GM23338 (cell line): ENCODE measurements around the gene G6PC2.

Experiments
- CTCF ChIP-seq, 2 experiments: fragments of 200-600 bp in 1 of 2; sonication (generic) in 1 of 2; conservative IDR thresholded peaks; 2 replicates each; pipeline versions ENCODE4 v1.5.1 to v1.6.1; 2016 to 2017; ENCODE audit warnings: antibody characterized with exemption in 2 of 2, low read depth in 2 of 2, mild to moderate bottlenecking in 2 of 2, moderate library complexity in 1 of 2
- EZH2 ChIP-seq: fragments of 200-600 bp; sonication (generic); IDR thresholded peaks from one replicate; pipeline ENCODE4 v1.8.0; 2017; ENCODE audit warnings: antibody characterized with exemption, mild to moderate bottlenecking, low read depth; ENCODE audit not compliant: unreplicated experiment
- EZH2phosphoT487 ChIP-seq: fragments of 200-600 bp; sonication (generic); IDR thresholded peaks from one replicate; pipeline ENCODE4 v1.8.1; 2018; ENCODE audit warnings: antibody characterized with exemption; ENCODE audit not compliant: unreplicated experiment

DNA sequence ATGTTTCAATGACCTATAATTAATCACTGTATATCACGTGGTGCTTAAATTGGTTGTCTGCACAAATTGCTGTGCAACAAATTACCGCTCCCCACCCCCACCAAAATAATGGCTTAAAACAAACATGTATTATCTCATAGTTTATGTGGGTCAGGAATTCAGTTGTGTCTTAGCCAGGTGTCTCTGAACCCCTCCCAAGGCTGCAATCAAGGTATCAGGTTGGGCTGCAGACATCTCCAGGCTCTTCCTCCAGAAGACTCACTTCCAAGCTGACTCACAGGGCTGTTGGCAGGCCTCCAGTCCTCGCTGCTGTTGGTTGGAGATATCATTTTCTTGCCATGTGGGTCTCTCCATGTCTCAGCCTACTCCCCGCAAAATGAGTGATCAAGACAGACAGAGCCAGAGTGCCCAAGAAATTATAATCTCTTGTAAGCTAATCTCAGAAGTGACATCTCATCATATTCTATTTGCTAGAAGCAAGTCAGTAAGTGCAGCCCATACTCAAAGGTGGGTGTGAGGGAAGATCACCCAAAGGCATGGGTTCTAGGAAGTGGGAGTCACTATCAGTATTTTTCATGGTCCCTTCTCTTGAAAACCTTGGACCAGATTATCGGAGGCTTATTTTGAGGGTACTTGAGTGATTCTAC lies 49.3 kb upstream of the G6PC2 start:
- TF ChIP-seq CTCF (conservative IDR thresholded peaks at IDR 0.05; ENCODE audit: low read depth in 2 of 2) (no peak), EZH2phosphoT487 (no peak), EZH2 (no peak)
